GM10266 (cell line): ENCODE measurements around the gene KRT9.
A peak's percentile ranks its signal among the peaks of the same experiment; 100 is the strongest.

Source experiments
- DNase-seq: peaks from one replicate; pipeline ENCODE4 v3.0.0; 2012; ENCODE audit errors: extremely low spot score
- CTCF ChIP-seq: IDR thresholded peaks from 2 replicates; pipeline ENCODE4 v1.5.1; 2012; ENCODE audit warnings: mild to moderate bottlenecking, low read depth; ENCODE audit not compliant: control insufficient read depth, insufficient read depth; ENCODE audit errors: missing control alignments

The KRT9 gene

DNA sequence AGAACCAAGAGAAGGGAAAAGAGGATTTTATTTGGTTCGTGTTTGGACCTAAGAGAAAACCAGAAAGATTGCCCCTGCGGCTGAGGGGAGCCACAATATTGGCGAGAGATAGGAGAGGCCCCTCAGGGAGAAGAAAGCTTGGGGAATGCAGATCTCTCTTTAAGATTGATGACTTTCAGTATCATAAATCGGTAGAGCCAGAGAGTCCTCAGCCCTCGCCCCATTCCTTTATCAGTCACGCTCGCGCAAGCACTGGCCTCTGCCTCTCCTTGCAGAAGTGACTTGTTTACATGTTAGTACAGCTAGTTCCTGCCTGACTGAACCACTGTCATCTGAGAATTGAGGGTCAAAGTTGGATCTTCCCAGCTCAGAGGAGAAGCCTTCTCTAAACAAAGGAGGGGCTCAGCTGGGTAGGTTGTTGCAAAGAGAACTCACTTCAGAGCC, 22.2 kb downstream of the KRT9 start:
- TF ChIP-seq CTCF: peak; percentile 5
- no peak for DNase-seq

DNA sequence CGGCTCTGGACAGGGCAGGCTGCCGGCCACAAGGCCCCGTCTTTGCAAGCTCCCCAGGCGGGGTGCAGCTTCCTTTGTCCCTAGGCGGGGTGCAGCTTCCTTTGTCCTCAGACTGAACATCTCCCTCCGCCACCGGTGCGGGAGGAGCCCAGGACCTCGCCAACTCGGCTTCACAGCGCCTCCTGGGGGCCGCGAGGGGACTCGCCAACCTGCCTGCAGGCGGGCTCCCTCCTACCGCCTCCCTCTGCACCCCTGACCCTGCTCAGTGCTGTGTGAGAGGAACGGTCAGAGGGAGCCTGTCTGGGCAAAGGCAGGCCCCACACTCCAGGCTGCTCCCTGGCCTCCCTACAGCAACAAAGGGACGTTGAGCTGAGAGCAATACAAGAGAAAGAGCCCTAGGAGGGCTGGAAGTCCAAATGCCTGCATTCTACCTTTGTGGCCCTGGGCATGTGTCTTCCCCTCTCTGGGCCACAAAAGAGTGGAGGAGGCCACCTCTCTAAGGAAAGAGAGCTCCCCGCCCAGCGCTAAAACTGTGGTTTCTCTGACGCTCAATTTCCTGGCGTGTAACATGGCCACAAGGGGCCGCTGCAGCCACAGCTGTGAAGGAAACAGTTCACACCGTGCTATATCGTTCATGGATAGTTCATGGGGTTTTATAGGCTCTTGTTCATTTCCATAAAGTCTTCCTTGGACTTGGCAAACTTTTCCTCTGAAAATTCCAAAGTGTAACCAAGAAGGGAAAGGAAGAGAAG, 22.8 kb downstream of the KRT9 start:
- DNase-seq: peak; percentile 78
- TF ChIP-seq CTCF: peak; percentile 95

GRCh38 chr17:41547921-41548843, 23.7 kb downstream of the KRT9 start:
- no peak for TF ChIP-seq CTCF
- no peak for DNase-seq

DNA sequence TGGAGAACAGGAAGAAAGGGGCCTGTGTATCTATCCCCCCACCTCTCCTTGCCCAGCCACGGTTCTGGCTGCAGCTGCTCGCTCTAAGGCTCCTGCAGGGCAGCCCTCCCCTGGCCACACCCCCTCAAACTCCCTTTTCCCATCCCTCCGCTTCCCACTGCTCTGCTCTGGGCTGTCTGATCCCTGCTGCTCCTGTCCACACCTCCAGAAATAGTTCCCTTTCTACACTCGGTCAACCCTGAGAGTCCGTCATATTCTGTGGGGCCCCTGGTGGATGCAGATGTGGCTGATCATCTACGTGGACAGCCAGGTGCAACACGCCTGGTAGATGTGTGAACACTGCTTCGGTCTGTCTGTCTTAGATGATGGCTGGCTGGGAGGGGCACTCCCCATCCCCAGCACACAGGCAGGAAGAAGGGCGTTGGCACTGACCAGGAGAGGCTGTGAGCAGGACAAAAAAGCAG, 24.4 kb downstream of the KRT9 start:
- DNase-seq: no peak
- no peak for TF ChIP-seq CTCF

GRCh38 chr17:41546819-41547218, 25.0 kb downstream of the KRT9 start:
- TF ChIP-seq CTCF: no peak

GRCh38 chr17:41545829-41546410, 25.9 kb downstream of the KRT9 start:
- no peak for DNase-seq
- no peak for TF ChIP-seq CTCF

More at GRCh38 chr17:41546819-41547218, 25.0 kb downstream of the KRT9 start:
- DNase-seq: no peak
